Adrenal gland (tissue), 12 donors: ENCODE measurements around the gene HDAC1. TPM values are rescaled to one million over a fixed set of nuclear protein-coding genes. Genes with fewer than 3 reads are reported as not detected.
A peak's percentile ranks its signal among the peaks of the same experiment; 100 is the strongest.

ENCODE experiments used
- DNase-seq, 7 donors: peaks; one replicate each; pipeline ENCODE4 v3.0.0-alpha.2; 2019 to 2020
- H3K27ac ChIP-seq, 5 donors: fragments of 200-600 bp; sonication (generic) in 4 of 5; 1 replicate in 3 of 5; 2 replicates in 2 of 5; pipeline versions ENCODE4 v1.5.1 to v1.8.0; 2016 to 2020; ENCODE audit warnings: mild to moderate bottlenecking in 1 of 5
- H3K27me3 ChIP-seq: fragments of 200-600 bp; 2 replicates; pipeline ENCODE4 v1.8.0; 2021
- H3K36me3 ChIP-seq, 2 donors: fragments of 200-600 bp; replicated peaks in 1 of 2; 1 replicate in 1 of 2; 2 replicates in 1 of 2; pipeline versions ENCODE4 v1.5.1 to v1.8.0; 2018 to 2022
- H3K4me1 ChIP-seq, 2 donors: fragments of 200-600 bp; replicated peaks in 1 of 2; 1 replicate in 1 of 2; 2 replicates in 1 of 2; pipeline versions ENCODE4 v1.5.1 to v1.8.0; 2018 to 2021
- H3K4me3 ChIP-seq, 4 donors: fragments of 200-600 bp; sonication (generic) in 3 of 4; one replicate each; pipeline ENCODE4 v1.5.1; 2016 to 2018
- H3K9me3 ChIP-seq, 3 donors: fragments of 200-600 bp; sonication (generic) in 1 of 3; replicated peaks in 1 of 3; 1 replicate in 2 of 3; 2 replicates in 1 of 3; pipeline versions ENCODE4 v1.5.1 to v1.8.0; 2016 to 2021
- POLR2A ChIP-seq, 2 donors: fragments of 450-650 bp; IDR thresholded peaks; one replicate each; pipeline ENCODE4 v1.6.1; 2017; ENCODE audit warnings: antibody characterized with exemption in 2 of 2, mild to moderate bottlenecking in 2 of 2, moderate library complexity in 1 of 2
- WGBS, 4 donors: extraction: QIAGEN DNeasy Blood & Tissue Kit in 2 of 4; methylation state at CpG; one replicate each; pipeline versions ENCODE4 v1.1.5 to v1.1.7; 2013 to 2017; 5-methylcytosine and 5-hydroxymethylcytosine counted together
- intact Hi-C, 2 donors: fragments of 100-400 bp; cut with DNase I; formaldehyde crosslinking; loops; one replicate each; pipeline versions ENCODE4 v1.14.1 to v1.15.0; 2022 to 2023
- polyA plus RNA-seq, 3 donors: library from polyadenylated mRNA; stranded (reverse); fragments of 200-250 nt in 2 of 3; fragments of 350-450 nt in 1 of 3; fragmentation: Illumina TruSeq in 1 of 3; extraction: RNeasy Lipid Tissue Mini Kit (QIAGEN cat#74804) in 1 of 3; gene quantifications; one replicate each; pipeline ENCODE4 v1.2.3, GENCODE V29; 2013 to 2014
- total RNA-seq, 9 donors: library from RNA; depleted of rRNA in 4 of 9; stranded (reverse); fragments of >200 nt in 4 of 9; fragments of 120-200 nt in 1 of 9; fragmentation: NEBNext Ultra II Directional in 1 of 9; extraction: Animal tissue kit (Norgen Biotek cat#: 25700) in 1 of 9; gene quantifications; one replicate each; pipeline versions ENCODE4 v1.1.0 to v1.2.4, GENCODE V29; 2013 to 2023
- TF ChIP-seq, protein P1 (sequence below), 6 experiments: fragments of 450-650 bp in 4 of 6; fragments of 200-600 bp in 2 of 6; sonication (generic) in 1 of 6; IDR thresholded peaks; 1 replicate in 5 of 6; 2 replicates in 1 of 6; pipeline versions ENCODE4 v1.5.1 to v1.8.0; 2016 to 2021; ENCODE audit warnings: antibody characterized with exemption in 6 of 6, mild to moderate bottlenecking in 2 of 6, moderate library complexity in 1 of 6
- donor health status: healthy with polysubstance abuse.
- donor health status: Bipolar disorder and iron deficiency.
- donor health status: DM: yes; HTN: yes; CAD: no.
- donor health status: DM: no; HTN: no; CAD: no.
- donor health status: DM: no; HTN: no; CAD: no.
- donor health status: DM: yes; HTN: yes; CAD: no.

Gene HDAC1
- total and polyA plus RNA-seq, 12 donors = 52.2 to 95.2 (median 71.2) TPM

- Histone ChIP-seq H3K27ac (peak overlapping the region in 3 of 5 donors; percentile 62 to 88 (median 73)), H3K36me3 (peaks cover 0 to 24% of the 10 kb centered on the region in 2 donors), H3K4me1 (peaks cover 14 to 18% of the 10 kb centered on the region in 2 donors), H3K4me3 (peak overlapping the region in 1 of 4 donors; percentile 37), H3K27me3 (no peaks in the 10 kb centered on the region), H3K9me3 (no peaks in the 10 kb centered on the region)
- intact Hi-C loops = no loop called here
- 0 to 82% (median 67%) methylated on average over 2 to 35 of the region's 35 CpGs for WGBS, 4 donors
- DNase-seq = no peak
- TF ChIP-seq, protein P1, sequence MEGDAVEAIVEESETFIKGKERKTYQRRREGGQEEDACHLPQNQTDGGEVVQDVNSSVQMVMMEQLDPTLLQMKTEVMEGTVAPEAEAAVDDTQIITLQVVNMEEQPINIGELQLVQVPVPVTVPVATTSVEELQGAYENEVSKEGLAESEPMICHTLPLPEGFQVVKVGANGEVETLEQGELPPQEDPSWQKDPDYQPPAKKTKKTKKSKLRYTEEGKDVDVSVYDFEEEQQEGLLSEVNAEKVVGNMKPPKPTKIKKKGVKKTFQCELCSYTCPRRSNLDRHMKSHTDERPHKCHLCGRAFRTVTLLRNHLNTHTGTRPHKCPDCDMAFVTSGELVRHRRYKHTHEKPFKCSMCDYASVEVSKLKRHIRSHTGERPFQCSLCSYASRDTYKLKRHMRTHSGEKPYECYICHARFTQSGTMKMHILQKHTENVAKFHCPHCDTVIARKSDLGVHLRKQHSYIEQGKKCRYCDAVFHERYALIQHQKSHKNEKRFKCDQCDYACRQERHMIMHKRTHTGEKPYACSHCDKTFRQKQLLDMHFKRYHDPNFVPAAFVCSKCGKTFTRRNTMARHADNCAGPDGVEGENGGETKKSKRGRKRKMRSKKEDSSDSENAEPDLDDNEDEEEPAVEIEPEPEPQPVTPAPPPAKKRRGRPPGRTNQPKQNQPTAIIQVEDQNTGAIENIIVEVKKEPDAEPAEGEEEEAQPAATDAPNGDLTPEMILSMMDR (IDR thresholded peaks at IDR 0.05) = no peak
Measured at GRCh38 chr1:32361308-32361673, 69.4 kb downstream of the HDAC1 start.

- Histone ChIP-seq H3K27me3 (no peaks in the 10 kb centered on the region), H3K36me3 (peaks cover 0 to 30% of the 10 kb centered on the region in 2 donors), H3K27ac (peak overlapping the region in 4 of 5 donors; percentile 32 to 88 (median 68)), H3K4me3 (peak overlapping the region in 1 of 4 donors; percentile 37), H3K9me3 (no peaks in the 10 kb centered on the region), H3K4me1 (peaks cover 14 to 18% of the 10 kb centered on the region in 2 donors)
- intact Hi-C loops = no loop called here
- DNase-seq = peak; percentile 68 to 80 (median 71)
- 0 to 4% (median 2%) methylated on average over 16 to 91 of the region's 91 CpGs for WGBS, 4 donors
- TF ChIP-seq, protein P1 (IDR thresholded peaks at IDR 0.05) = peak in 5 of 6 experiments; percentile 32 to 44 (median 33)
- TF ChIP-seq POLR2A (IDR thresholded peaks at IDR 0.05) = peak; percentile 25 to 31
Measured at GRCh38 chr1:32361674-32362473, 70.0 kb downstream of the HDAC1 start.

DNA sequence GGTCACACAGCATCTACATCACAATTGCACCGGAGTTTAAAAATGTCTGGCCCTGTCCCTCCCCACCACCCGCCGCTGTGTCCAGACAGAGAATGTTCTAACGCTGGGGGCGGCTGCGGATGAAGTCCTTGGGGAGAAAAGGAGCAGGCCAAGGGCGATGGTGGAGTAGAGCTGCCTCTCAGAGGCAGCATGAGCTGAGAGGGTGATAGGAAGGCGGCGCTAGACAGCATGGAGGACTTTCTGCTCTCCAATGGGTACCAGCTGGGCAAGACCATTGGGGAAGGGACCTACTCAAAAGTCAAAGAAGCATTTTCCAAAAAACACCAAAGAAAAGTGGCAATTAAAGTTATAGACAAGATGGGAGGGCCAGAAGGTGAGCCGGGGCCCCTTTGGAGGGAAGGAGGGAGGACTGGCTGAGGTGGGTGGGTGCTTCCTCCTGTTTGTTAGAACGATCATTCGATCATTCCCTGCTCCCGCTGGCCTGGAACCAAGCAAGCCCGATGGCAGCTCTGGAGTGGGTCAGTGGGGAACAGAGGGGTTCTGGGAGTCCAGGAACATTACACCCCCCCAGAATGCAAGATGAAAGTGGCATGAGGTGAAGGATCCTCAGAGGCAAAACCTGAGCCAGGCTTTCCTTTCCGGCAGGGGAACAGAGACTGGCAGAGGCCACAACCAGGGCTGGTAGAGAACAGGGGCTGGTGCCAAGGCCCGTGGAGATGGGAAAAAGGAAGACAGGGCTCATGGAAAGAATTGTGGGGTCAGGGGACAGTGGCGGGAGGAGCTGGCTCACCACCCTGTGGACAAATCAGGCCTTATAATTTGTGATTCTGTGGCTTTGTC lies 70.8 kb downstream of the HDAC1 start, which contains the start of the genes FAM229A and TSSK3:
Gene FAM229A (minus strand): TSS at position 12 of the 840 bp plus-strand sequence. CDS start 394 bp downstream, outside the sequence.
Gene TSSK3 (plus strand): TSS at position 66 of the 840 bp plus-strand sequence. CDS start 163 bp downstream, at position 229.
- H3K4me3 ChIP-seq = peak within 1 kb of the TSS in 1 of 4 donors; percentile 37
- TF ChIP-seq, protein P1 (IDR thresholded peaks at IDR 0.05) = no peak
- TF ChIP-seq POLR2A (IDR thresholded peaks at IDR 0.05) = no peak
- DNase-seq = peak in 1 of 7 donors; percentile 61
- H3K36me3 ChIP-seq = peaks cover 0 to 38% of the 10 kb centered on the region in 2 donors
- intact Hi-C loops = no loop called here
- peaks cover 14 to 18% of the 10 kb centered on the region in 2 donors for H3K4me1 ChIP-seq
- WGBS, 4 donors = 49 to 69% (median 52%) methylated on average over 14 to 17 of the region's 17 CpGs
- H3K27ac ChIP-seq = peak within 1 kb of the TSS in 4 of 5 donors; percentile 32 to 88 (median 68)
- H3K9me3 ChIP-seq = no peaks in the 10 kb centered on the region
- H3K27me3 ChIP-seq = no peaks in the 10 kb centered on the region

GRCh38 chr1:32363713-32364112 lies 71.8 kb downstream of the HDAC1 start:
- no peak for DNase-seq
- Histone ChIP-seq H3K9me3 (no peaks in the 10 kb centered on the region), H3K4me3 (no peak overlapping the region), H3K36me3 (peaks cover 0 to 48% of the 10 kb centered on the region in 2 donors), H3K4me1 (peaks cover 14 to 18% of the 10 kb centered on the region in 2 donors), H3K27ac (no peak overlapping the region), H3K27me3 (no peaks in the 10 kb centered on the region)
- intact Hi-C loops = no loop called here
- no peak for TF ChIP-seq POLR2A (IDR thresholded peaks at IDR 0.05)
- TF ChIP-seq, protein P1 (IDR thresholded peaks at IDR 0.05) = no peak
- 91 to 95% (median 93%) methylated on average over 8 to 12 of the region's 12 CpGs for WGBS, 4 donors
